ENCODE measurements around the gene SCYGR6.
"Not testable (repeated sequence)": the region's sequence is repeated elsewhere in the genome, so short reads cannot be mapped to it uniquely, and the experiment has no call there.

SCYGR6 gene
- total RNA-seq, result 0 reads per million in 18 experiments

- DNase-seq, result peak in 1 of 2 donors; percentile 8
Observed at GRCh38 chr2:227724394-227725039, at the start of gene SCYGR6. Gene SCYGR6, minus strand, starts transcription at chr2:227724757. Its CDS starts 0 bp downstream, at chr2:227724757.

- DNase-seq, result peak; percentile 34 to 35
Observed at GRCh38 chr2:227774011-227774624, 49.6 kb upstream of the SCYGR6 start.

GRCh38 chr2:227772932-227773331 is 48.4 kb upstream of the SCYGR6 start:
- DNase-seq, result no peak

DNA sequence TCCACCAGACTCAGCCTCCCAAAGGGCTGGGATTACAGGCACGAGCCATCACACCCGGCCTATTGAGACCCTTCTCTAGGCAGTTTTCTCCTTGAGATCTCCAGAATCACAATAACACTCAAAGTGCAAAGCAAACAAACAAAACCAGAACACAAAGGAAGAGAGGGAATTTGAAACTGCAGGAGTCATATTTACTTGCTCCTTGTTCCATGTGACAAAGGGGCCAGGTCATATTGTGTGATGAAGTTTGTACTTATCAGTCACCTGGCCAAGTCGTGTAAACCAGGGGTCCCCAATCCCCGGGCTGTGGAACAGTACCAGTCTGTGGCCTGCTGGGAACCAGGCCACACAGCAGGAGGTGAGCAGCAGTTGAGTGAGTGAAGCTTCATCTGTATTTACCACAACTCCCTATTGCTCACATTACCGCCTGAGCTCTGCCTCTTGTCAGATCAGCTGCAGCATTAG is 47.7 kb upstream of the SCYGR6 start:
- no peak for DNase-seq

GRCh38 chr2:227767830-227768229 is 43.3 kb upstream of the SCYGR6 start:
- no peak for DNase-seq

DNA sequence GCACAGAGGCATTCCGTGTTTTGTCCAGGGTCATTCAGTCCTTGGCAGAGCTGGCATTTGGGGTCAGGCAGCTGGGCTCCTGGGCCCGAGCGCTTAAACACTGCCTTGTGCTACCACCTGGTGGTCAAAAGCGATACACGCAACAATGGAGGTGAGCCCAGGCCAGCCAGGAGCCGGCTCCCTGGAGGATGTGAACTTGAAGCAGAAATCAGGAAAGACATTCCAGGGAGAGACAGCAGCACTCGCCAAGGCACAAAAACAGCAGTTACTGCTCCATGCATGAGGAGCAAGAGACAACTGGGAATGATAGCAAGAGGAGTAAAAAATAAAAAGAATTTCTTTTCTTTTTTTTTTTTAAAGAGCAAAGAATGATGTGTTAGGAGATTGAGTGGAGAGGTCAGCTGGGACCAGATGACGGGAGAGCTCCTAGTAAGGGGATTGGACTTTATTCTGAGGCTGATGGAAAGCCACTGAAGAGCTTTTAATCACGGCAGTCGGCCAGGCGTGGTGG is 41.9 kb upstream of the SCYGR6 start:
- peak; percentile 56 to 63 for DNase-seq

- DNase-seq, result no peak
Observed at GRCh38 chr2:227765788-227766372, 41.3 kb upstream of the SCYGR6 start.

GRCh38 chr2:227761740-227762476 is 37.4 kb upstream of the SCYGR6 start:
- no peak for DNase-seq

GRCh38 chr2:227759411-227760118 is 35.0 kb upstream of the SCYGR6 start:
- no peak for DNase-seq

DNA sequence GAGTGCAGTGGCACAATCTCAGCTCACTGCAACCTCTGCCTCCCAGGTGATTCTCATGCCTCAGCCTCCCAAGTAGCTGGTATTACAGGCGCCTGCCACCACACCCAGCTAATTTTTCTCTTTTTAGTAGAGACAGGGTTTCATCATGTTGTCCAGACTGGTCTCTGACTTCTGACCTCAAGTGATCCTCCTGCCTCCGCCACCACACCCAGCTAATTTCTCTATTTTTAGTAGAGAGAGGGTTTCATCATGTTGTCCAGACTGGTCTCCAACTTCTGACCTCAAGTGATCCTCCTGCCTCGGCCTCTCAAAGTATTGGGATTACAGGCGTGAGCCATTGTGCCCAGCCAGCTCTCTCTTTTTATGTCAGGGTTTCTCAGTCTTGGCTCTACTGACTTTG is 31.7 kb upstream of the SCYGR6 start:
- DNase-seq, result peak in 1 of 2 donors; percentile 19

DNA sequence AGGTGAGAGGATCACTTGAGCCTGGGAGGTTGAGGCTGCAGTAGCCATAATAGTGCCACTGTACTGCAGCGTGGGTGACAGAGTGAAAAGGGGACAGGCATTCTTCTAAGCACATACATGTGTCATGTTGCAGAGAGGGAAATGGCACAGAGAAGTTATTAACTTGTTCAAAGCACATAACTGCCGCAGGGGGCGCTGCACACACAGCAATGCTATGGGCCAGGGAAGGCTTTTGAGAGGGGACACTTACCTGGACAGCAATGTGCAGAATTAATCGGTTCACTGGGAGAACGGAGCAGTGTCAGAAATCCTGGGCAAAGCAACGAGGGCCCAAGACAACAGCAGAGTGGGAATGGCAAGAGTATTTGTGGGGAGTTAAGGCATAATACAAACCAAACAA is 23.5 kb upstream of the SCYGR6 start:
- no peak for DNase-seq

DNA sequence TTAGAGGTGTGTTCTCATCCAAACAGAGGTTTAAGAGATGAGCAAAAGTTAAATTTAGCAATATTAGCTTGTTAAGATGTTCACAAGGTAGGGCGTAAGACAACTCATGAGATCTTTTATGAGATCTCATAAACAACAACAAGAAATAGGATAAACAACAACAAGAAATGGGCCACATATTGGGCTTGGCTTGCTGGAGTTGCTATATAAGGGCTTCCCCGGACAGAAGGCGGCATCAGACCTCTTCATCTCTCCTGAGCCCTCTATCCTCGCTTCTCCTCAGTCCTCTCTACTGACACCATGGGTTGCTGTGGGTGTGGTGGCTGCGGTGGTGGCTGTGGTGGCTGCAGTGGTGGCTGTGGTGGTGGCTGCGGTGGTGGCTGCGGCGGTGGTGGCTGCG is 21.0 kb upstream of the SCYGR6 start, which contains the start of gene SCYGR8:
SCYGR8 (plus strand) TSS at position 301 of the 400 bp plus-strand sequence; CDS start at position 301, 0 bp downstream.
- no peak for DNase-seq

GRCh38 chr2:227740705-227741104 is 16.1 kb upstream of the SCYGR6 start:
- not testable (repeated sequence) for DNase-seq

- DNase-seq, result no peak
Observed at GRCh38 chr2:227739351-227739750, 14.8 kb upstream of the SCYGR6 start.

DNA sequence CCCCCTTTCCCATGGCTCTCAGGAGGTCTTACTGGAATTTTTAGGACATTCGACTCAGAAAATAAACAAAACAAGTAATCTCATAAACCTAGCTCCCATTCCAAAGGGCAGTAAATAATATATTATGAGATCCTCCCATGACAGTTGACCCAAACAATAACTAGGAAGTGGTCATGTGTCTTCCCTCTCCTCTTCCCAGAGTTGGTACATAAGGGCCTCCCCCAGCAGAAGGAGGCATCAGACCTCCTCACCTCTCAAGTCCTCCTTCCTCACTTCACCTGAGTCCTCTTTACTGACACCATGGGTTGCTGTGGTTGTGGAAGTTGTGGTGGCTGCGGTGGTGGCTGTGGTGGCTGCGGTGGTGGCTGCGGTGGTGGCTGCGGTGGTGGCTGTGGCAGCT is 3.5 kb upstream of the SCYGR6 start, which contains the start of gene SCYGR7:
SCYGR7 (plus strand) TSS at position 301 of the 400 bp plus-strand sequence; CDS start at position 301, 0 bp downstream.
- no peak for DNase-seq

DNA sequence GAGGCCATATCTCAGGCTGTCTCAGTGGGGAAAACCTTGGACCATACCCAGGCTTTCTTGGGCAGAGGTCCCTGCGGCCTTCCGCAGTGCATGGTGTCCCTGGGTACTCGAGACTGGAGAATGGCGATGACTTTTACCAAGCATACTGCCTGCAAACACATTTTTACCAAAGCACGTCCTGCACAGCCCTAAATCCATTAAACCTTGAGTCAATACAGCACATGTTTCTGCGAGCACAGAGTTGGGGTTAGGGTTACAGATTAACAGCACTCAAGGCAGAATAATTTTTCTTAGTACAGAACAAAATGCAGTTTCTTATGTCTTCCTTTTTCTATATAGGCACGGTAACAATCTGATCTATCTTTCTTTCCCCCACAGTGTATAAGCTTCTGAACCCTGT is 1.7 kb downstream of the SCYGR6 start:
- not testable (repeated sequence) for DNase-seq

DNA sequence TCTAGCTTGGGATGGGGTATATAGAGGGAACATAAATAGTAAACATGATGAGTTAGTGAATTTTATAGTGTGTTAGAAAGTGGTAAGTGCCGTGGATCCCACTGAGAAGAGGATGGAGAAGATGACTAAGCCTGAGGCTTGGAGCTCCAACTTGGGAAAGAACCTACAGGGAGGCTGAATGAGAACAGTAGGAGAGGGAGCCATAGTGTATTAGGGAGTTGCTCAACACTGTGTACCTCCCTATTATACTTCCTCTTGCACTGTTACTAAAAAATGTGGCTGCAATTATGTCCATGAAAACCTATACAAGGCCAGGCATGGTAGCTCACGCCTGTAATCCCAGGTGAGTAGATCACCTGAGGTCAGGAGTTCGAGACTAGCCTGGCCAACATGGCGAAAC is 3.9 kb downstream of the SCYGR6 start:
- peak in 1 of 2 donors; percentile 8 for DNase-seq

GRCh38 chr2:227719641-227720040 is 4.9 kb downstream of the SCYGR6 start:
- no peak for DNase-seq

DNA sequence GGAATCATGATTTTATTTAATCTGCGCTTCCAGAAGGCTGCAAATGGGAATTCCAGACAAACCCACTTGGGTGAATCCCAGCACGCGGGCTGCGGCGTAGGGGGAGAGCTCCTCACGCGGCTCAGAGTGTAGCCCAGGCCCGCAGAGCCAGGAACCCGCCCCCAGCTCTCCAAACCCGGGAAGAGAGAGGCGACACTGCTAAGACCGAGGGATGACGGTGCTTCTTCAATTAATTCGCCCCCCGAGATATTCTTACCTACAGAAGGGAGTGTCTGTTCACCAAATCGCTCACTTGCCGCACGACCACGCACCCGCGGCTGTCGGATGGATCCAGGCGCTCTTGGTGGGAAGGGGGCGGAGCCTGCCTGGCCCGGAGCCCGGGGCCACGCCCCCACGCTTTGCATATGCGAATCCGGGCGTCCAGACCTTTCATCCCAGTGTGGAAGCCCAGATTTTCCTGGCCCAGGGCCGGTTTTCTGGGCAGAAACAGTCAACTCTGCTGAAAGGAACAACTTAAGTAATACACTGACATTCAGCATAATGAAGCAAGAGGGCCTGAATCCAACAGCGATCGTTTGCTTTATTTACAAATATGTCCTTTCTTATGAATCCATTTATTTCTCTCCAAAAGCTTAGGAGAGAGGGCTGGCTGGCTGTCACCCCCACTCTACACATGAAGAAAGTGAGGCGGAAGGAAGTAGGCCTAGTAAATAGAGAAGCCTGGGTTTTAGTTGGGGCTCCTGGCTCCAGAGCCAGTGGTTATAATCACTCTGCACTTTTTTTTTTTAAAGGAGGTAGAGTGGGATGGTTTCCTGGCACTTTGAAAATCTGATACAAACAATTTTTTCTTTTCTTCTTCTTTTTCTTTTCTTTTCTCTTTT is 6.6 kb downstream of the SCYGR6 start, which contains the start of gene SLC19A3:
SLC19A3 (minus strand) TSS at position 342 of the 881 bp plus-strand sequence. CDS start 15,710 bp downstream, outside the sequence.
- DNase-seq, result no peak

- no peak for DNase-seq
Observed at GRCh38 chr2:227716501-227716900, 8.1 kb downstream of the SCYGR6 start.

- DNase-seq, result no peak
Observed at GRCh38 chr2:227713291-227713690, 11.3 kb downstream of the SCYGR6 start.

All from inflammatory macrophage (primary cell).